HG03139 (cell line): ENCODE measurements around the gene TMEM209.
"Not testable (repeated sequence)": the region's sequence is repeated elsewhere in the genome, so short reads cannot be mapped to it uniquely, and the experiment has no call there.

Experiments
- ATAC-seq: cut with Tn5 transposase; IDR thresholded peaks from one replicate; pipeline ENCODE4 v1.9.1; 2021; ENCODE audit not compliant: unreplicated experiment

Gene TMEM209

GRCh38 chr7:130129011-130129411, 76.2 kb downstream of the TMEM209 start:
- no peak for ATAC-seq

DNA sequence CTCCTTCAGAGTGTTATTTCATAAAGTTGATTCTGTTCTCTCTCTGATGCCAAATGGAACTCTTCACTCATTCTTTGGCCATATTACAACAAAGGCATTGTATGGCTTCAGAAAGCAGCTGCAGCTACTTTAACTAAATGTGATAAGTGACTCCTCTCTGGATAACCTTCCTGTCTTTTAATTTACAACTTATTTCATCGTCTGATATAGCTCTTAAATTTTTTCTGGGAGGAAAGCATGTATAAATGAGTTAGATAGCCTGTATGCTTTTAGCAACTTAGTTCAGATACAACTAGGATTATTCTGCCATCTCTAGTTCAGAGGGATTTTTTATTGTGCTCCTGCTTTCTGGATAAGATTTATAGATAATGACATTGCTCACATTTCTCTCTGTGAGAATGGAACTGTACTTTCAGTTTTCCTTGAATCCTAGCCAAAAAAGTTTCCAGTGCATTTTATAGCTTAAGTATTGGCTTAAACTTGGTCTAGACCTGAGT, 77.3 kb downstream of the TMEM209 start:
- ATAC-seq: no peak

GRCh38 chr7:130127404-130127803, 77.8 kb downstream of the TMEM209 start:
- ATAC-seq: no peak

- not testable (repeated sequence) for ATAC-seq
These were observed 78.4 kb downstream of the TMEM209 start for GRCh38 chr7:130126840-130127239.

DNA sequence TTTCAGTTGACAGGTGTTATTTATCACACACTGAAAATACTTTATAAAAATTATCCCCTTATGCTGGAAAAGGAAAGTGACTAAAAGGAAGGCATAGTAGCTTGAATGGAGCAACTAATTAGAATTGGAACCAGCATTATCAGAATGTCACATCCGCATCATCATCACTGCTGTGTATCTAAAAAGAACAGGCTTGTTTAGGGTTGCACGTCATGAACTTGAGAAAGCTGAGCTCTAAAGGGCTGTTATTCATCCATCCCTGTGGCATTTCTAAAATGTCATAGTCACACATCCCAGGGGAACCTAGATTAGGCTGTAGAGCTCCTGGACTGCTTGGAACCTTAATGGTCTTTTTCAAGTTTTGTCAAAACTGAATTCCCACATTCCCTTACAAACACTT, 80.5 kb downstream of the TMEM209 start:
- no peak for ATAC-seq

DNA sequence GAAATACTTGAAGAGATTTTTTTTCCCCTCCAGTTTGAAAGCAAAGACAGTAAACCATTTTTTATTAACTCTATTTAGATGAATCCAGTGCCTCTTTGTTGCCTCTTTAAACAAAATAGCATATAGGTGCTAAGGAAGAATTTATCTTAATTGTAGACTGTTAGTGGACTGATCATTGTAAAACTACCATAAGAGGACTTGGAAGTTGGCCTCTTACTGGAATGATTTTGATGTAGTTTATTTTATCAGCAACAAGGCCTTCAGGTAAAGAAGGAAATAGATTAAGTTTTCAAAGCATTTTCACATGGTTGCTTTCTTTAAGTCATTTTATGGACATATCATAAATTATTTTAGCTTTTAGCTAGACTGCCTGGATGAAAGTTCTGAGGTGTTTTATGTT, 81.7 kb downstream of the TMEM209 start:
- no peak for ATAC-seq

DNA sequence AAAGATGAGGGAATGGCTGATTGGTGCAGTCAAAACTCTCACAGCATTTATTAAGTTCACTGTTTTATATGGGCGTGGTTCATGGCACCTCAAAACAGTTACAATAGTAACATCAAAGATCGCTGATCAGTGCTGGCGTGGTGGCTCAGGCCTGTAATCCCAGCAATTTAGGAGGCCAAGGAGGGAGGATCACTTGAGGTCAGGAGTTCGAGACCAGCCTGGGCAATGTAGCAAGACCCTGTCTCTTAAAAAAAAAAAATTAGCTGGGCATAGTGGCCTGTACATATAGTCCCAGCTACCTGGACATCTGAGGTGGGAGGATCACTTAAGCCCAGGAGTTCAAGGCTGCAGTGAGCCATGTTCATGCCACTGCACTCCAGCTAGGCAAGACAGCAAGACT, 86.4 kb downstream of the TMEM209 start:
- no peak for ATAC-seq

DNA sequence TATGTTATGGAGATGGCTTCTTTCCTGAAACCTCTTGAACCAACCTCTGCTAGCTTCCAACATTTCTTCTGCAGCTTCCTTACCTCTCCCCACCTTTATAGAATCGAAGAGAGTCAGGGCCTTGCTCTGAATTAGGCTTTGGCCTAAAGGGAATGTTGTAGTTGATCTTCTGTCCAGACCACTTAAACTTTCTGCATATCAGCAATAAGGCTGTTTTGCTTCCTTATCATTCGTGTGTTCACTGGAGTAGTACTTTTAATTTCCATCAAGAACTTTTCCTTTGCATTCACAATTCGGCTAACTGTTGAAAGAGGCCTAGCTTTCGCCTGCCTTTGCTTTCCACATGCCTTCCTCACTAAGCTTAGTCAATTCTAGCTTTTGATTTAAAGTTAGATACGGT, 86.9 kb downstream of the TMEM209 start:
- no peak for ATAC-seq

GRCh38 chr7:130114776-130115175, 90.4 kb downstream of the TMEM209 start:
- no peak for ATAC-seq
